Loucy (cell line): ENCODE measurements around the gene TCAIM.

Source experiments
- CTCF ChIP-seq: fragments of 200-600 bp; sonication (generic); conservative IDR thresholded peaks from 2 replicates; pipeline ENCODE4 v1.5.1; 2014; ENCODE audit warnings: mild to moderate bottlenecking, antibody characterized with exemption, low read length
- EZH2phosphoT487 ChIP-seq: fragments of 200-600 bp; IDR thresholded peaks from 2 replicates; pipeline ENCODE4 v1.6.1; 2018; ENCODE audit warnings: antibody characterized with exemption, mild to moderate bottlenecking, moderate library complexity, borderline replicate concordance

- TF ChIP-seq CTCF (no peak), EZH2phosphoT487 (no peak)
Observed at GRCh38 chr3:44387404-44387803, 48.8 kb downstream of the TCAIM start.
